ENCODE data around the gene OGFR.

The OGFR gene

DNA sequence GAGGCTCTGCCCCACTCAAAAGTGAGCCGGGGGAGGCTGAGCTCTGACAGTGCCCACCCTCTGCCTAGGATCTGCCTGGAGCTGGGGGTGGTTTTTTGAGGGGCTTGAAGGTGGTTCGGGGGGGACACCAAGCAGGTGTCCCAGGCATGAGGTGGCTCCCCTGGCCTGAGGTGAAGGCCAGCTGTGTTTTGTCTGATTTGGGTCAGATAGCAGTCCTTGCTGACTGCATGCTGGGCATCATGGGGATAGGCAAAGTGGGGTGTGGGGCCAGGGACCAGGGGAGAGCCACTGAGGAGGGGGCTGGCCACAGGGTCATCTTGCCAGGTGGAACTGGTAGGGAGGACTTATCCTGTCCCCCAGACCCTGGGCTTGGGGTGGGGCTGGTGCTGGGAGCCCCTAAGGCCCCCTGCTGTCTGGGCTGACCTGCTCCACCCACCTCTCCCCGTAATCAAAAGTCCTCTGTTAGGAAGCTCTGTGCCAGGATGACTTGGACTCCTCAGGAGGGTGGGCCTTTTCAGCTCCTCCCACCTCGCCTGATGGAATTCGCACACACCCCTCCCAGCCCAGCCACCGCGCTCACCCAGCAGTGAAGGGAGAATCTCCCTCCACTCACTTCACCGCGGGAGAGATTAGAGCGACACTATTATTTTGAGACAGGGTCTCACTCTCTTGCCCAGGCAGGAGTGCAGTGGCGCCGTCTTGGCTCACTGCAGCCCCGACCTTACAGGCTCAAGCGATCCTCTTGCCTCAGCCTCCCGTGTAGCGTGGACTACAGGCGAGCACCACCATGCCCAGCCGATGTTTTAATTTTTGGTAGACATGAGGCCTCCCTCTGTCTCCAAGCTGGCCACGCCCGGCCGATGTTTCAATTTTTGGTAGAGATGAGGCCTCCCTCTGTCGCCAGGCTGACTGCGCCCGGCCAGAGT lies 10.7 kb downstream of the OGFR start:
- DNase-seq (ENCODE audit: low read depth in 2 of 2): no peak

DNA sequence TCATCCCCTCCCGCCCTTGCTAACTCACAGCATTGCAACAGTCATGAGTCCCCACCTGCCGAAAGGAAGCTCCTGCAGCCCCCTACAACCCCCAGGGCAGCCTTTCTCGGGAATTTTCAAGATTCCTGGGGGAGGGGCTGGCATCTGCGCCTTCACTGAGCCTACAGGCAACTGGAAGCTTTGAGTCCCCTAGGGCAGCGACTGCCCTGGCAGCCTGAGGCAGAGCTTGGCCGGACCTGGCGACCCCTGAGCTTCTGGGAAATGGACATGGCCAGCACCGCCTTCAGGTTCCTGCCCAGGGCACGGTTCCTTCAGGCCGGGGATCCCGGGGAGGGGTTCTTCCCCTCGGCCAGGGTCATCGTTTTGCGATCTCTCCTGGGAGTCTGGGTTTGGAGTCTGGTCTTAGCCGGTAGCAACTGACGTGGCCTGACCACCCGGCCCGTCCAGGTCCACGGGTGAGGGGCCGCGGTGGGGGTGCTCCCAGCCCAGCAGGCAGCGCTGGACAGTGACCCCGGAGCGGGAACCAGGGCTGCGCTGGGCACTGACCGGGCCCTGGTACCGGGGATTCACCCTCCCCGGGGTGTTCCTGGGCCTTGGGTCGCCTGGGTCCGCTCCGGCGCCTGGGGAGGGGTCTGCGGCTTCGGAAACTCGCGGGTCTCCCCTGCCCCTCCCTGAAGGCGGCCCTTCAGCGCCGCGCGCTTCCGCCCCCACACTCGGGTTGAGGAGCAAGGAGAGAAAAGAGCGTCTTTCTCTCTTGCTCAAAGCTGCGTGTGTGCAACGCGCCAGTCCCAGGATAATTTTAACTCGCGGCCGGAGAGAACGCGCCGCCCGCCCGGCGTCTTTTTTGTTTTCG lies 11.6 kb downstream of the OGFR start:
- DNase-seq (ENCODE audit: low read depth in 2 of 2): no peak

DNA sequence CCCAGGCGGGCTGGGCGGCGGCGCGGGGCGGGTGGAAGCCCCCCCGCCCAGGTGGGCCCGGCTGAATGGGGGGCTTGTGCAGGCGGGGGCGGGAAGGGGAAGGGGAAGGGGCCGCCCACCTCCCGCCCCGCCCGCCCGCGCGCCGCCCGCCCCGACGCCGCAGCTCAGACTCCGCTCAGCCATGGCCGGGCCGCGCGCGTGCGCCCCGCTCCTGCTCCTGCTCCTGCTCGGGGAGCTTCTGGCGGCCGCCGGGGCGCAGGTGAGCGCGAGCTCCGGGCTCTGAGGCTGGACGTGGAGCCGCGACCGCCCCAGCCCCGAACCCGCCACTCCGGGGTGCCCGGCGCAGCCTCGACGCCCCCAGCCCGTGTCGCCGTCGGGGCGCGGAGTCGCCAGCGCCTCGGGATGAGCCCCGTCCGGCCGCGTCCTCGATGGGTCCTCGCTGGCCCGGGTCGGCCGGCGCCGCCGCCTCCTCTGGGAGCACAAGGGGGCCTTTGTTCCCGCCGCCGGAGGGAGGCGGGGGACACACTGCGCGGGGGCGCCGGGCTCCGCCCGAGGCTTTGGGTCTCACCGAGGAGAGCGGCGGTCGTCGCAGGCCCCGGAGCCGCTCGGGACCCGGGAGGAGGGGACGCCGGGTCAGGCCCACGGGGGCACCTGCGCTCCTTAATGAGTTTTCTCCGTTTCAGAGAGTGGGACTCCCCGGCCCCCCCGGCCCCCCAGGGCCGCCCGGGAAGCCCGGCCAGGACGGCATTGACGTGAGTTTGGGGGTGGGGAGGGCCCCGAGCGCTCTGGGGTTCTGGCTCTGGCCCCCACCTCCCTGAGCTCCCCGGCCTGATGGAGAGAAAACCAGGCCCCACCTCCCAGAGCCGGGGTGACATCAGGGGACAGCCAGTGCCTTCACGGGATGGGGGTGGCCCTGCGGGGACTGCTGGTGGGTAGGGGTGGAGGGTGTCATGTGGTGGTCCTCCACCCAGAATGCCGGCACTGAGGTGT lies 12.5 kb downstream of the OGFR start, which contains the start of gene COL9A3:
Gene COL9A3 (plus strand): TSS at position 167 of the 990 bp plus-strand sequence. CDS start 15 bp downstream, at position 182.
- DNase-seq (ENCODE audit: low read depth in 2 of 2): no peak

DNA sequence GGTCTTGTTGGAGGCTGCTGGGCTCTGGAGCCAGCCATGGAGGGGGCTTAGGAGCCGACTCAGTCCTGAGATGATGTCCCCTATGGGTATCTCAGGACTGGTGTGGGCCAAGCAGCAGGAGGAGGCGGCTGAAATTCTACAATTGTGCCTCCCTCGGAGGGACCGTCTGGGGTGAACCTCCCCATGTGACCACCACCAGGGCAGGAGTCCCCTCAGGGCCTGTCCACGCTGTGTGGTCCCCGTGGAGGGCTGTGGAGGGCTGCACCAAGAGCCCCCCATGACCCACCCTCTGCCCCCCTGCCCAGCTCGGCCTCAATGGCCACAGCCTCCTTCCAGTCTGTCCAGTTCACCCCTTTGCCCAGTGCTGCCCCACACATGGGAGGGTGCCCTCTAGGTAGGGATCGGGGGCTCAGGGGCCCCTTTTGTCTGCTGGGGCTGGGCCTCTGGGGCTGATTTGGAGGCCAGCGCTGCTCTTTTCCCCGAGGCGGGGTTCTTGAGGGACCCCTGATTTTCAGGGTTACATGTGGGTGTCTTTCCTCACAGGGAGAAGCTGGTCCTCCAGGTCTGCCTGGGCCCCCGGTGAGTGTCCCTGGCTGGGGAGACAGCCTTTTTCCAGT lies 13.4 kb downstream of the OGFR start:
- DNase-seq (ENCODE audit: low read depth in 2 of 2): no peak

DNA sequence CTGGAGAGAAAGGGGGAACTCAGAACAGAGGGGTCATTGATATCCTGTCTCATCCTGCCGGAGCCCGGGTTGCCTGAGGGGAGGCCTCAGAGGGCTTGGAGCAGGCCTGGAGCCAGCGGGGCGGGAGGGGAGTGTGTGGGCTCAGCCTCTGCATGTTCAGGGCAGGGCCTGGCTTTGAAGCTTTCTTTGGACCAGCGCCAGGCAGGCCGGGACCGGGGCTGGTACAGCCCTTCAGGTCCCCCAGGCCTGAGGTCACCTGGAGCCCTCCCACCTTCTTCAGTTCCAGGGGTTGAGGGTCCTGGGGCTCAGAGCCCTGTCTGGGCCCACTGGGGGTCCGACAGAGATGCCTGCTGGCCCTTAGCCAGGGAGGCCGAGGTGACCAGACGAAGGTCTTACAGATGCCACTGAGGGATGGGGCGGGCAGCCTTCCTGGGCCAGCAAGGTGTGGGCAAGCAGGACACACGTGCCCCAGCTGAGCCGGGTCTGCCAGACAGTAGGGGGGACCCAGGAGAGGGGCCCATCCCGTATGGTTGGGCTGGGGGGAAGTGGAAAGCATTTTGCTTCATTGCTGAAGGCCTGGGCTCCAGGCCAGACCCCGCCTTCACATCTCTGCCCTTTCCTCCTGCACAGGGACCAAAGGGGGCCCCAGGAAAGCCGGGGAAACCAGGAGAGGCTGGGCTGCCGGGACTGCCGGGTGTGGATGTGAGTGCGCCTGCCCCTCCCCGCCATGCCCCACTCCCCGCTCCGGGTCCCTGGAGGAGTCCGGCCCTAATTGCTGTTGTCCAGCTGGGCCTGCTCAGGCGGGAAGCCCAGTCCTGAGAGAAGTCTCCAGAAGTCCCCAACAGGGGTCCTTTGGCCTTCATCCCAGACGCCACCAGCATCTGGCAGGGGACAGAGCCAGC lies 14.2 kb downstream of the OGFR start:
- DNase-seq (ENCODE audit: low read depth in 2 of 2): no peak

DNA sequence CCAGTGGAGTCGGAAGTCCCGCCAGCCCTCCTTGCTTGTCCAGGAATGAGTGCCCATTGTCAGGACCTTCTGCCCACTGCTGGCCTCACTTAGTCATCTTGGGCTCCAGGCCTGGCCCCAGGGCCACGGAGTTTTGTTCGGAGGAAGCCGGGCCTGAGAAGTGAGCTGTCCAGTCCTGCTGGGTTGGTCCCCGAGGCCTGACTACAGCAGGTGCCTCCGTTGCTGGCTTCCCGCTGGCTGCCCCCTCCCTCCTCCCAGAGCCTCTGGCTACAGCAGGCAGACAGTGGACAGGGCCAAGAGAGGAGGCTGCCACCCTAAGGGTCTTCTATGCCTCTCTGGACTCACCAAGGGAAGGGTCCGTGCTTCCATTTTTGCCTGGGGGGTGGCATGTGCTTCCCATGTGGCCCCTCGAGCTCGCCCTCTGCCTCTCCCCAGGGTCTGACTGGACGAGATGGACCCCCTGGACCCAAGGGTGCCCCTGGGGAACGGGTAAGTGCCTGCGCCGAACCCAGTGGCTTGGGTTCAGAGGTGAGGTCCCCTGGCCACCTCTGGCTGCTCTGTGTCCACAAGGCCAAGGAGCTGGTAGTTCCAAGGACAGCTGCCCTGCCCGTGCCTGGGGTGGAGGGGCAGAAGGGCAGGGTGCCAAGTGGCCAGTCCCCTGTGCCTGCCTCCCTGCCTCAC lies 15.0 kb downstream of the OGFR start:
- DNase-seq (ENCODE audit: low read depth in 2 of 2): no peak

DNA sequence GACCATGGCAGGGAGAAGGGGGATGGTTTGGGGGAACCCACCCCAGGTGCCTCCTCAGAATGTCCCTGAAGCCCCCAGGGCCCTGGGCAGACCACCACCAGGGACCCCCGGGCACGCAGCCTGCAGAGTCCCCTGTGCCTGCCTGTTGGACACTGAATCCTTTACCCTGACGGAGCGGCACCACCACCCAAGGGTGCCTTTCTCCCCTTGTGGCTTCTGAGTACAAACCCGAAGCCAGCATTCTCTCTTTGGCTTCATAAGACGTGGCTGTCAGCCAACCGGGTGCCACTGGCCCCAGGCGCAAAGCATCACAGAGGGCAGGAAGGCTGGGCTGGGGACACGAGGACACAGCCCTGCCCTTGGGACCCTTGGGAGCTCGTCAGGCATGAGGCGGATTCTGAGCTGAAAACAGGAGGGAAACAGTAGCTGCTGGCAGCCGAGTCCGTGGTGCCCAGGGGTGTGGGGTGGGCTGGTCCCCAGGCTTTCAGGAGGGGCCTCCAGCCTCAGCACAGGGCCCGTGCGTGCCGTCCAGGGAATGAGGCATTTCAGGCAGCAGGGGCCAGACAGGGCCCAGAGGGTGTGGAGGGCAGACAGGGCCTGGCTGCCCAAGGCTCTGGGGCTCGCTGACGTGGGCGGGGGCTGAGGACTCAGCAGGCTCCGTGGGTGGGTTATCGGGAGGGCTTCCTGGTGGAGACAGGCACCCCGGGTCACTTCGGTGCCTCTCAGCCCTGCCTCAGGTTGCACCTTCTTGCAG lies 15.8 kb downstream of the OGFR start:
- no peak for DNase-seq (ENCODE audit: low read depth in 2 of 2)

DNA sequence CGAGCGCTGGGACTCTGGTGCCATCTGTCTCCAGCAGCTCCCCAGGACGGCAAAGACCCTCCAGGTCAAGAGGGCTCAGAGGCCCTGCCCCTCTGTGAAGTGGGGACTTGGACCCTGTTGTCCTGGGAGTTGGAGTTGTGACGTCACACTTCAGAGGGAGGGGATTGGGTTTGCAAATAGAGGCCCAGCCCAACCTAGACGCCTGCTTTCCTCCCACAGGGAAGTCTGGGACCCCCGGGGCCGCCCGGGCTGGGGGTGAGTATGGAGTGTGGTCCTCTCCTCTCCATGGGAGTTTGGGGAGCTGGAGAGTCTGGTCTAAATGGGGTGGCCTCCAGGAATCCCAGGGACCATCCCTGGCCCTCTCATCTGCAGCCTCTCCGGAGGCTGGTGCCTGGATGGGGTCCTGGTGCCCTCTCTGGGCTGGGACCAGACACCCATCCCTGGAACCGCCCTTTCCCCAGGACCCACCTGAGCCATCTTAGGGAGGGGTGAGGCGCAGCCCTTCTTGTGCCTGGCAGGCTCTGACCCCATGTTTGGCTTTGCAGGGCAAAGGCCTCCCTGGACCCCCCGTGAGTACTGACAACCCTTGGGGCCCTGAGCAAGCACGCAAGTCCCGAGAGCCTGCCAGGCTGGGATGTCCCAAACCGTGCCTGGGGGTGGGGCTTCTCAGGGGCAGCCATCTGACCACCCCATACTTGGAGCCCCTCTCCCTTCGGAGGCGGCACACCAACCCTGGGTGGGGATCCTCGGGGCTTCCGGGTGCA lies 16.5 kb downstream of the OGFR start:
- no peak for DNase-seq (ENCODE audit: low read depth in 2 of 2)

DNA sequence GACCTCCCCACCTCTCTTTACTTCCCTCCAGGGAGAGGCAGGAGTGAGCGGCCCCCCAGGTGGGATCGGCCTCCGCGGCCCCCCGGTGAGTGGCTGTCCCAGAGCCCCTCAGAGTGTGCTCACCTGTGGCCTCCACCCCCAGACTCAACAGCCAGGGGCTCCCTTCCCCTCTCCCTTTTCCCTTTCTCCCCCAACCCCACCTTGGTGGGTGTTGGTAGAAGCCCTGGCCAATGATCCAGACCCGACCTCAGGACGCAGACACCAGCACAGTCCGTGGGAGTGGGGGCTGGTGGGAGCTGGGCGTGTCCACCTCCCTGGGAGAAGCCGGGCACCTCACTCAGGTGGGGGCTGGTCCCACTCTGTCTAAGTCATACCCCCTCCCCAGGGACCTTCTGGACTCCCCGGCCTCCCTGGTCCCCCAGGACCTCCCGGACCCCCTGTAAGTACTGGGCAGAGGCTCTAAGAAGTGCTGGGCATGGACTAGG lies 17.1 kb downstream of the OGFR start:
- DNase-seq (ENCODE audit: low read depth in 2 of 2): no peak

DNA sequence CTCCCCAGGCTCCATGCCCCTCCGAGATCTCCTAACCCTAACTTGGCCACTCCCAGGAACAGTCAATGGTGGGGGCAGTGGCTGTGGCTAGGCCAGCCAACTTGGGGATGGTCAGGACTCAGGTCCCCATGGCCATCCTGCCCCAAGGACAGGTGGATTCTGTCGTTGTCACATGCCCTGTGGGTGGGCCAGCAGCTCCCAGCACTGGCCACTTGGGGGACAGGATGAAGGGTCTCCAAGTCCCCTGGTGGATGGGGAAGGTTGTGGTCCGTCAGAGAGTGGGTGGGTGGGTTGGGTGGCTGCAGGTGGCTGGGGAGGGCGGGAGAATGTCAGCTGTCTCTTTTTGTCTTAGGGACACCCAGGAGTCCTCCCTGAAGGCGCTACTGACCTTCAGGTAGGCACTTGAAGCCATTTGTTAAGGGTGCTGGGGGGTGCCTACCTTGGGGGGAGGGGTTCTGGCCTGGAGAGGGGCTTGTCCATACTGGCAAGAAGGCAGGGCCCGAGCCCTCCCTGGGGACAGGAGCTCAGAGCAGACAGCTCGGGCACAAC lies 17.7 kb downstream of the OGFR start:
- DNase-seq (ENCODE audit: low read depth in 2 of 2): no peak

DNA sequence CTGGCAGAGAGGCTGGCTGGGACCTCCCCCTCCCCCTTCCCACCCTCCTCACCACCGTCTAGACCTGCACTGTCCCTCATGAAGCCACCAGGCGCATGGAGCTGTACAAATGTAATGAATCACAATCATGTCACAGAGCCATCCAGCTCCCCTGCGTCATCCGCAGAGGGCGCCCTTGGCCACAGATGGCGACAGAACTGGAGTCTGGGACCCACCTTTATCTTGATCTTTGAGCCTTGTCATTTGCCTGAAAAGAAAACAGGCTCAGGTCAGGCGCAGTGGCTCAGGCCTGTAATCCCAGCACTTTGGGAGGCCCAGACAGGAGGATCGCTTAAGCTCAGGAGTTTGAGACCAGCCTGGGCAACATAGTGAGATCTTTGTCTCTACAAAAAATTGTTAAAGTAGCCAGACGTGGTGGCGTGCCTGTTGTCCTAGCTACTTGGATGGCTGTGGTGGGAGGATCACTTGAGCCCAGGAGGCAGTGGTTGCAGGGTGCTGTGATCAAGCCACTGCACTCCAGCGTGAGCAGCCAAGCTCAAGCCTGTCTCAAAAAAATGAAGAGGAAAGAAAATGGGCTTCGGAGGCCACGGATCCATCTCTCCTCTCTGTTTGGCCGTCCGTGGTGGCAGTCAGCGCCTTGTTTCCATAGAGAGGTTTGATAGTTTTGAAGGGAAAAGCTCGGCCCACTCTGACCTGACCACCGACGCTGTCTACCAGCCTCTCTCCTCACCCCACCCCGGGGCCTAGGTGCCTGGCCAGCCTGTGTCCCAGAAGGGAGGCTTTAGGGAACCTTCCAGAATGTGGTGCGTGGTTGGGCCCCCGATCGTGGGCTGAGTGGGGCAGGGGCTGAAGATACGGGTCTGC lies 18.4 kb downstream of the OGFR start:
- DNase-seq (ENCODE audit: low read depth in 2 of 2): peak; percentile 32 to 47

DNA sequence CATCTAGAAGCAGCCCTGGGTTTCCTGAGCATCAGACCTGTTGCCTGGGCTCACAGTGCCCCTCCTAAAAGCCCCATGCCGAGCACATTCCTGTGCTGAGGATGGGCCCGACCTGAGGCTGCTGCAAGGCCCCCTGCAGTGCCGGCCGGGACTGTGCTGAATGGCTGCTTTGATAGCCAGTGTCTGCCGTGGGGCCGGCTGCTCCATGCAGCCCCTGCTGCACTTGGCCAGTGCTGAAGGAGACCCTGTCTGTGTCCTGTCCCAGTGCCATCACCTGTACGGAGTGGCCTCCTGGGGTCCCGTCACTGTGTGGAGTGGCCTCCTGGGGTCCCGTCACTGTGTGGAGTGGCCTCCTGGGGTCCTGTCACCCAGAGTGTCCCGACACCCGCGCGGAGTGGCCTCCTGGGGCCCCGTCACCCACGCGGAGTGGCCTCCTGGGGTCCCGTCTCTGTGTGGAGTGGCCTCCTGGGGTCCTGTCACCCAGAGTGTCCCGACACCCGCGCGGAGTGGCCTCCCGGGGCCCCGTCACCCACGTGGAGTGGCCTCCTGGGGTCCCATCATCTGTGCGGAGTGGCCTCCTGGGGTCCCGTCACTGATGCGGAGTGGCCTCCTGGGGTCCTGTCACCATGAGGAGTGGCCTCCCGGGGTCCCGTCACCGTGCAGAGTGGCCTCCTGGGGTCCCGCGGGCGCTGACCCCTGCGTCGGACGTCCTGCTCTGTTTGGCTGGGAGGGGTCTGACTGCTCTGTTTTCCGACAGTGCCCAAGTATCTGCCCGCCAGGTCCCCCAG lies 19.2 kb downstream of the OGFR start:
- DNase-seq (ENCODE audit: low read depth in 2 of 2): no peak

DNA sequence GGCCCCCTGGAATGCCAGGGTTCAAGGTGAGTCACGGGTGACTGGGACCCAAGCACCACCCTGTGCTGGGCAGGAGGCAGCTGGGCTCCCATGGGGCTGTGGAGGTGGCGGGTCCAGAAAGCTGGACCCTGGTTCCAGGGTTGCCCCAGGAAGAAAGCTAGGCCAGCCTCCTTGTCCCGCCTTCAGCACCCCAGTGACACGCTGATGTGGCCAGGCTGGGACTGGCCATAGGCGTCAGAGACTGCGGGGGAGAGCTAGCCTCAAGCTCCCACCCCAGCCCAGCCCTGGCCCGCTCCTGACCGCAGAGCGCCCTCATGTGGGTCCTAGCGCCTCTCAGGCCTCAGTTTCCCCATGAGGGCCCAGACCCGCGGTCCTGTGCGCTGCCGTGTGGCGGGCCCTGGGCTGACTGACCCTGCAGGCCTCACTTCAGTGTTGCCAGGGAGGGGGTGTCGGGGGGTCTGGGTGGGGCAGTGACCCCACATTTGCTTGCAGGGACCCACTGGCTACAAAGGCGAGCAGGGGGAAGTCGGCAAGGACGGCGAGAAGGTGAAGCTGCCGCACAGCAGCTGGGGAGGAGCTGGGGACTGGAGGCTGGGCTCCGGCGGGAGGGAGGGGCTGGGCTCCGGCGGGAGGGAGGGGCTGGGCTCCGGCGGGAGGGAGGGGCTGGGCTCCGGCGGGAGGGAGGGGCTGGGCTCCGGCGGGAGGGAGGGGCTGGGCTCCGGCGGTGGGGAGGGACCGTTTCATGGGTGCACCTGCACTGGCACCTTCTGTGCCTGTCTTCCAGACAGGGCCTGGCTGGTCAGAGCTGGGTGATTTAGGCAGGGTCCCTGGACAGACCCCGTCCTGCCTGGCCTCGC lies 20.1 kb downstream of the OGFR start:
- no peak for DNase-seq (ENCODE audit: low read depth in 2 of 2)

DNA sequence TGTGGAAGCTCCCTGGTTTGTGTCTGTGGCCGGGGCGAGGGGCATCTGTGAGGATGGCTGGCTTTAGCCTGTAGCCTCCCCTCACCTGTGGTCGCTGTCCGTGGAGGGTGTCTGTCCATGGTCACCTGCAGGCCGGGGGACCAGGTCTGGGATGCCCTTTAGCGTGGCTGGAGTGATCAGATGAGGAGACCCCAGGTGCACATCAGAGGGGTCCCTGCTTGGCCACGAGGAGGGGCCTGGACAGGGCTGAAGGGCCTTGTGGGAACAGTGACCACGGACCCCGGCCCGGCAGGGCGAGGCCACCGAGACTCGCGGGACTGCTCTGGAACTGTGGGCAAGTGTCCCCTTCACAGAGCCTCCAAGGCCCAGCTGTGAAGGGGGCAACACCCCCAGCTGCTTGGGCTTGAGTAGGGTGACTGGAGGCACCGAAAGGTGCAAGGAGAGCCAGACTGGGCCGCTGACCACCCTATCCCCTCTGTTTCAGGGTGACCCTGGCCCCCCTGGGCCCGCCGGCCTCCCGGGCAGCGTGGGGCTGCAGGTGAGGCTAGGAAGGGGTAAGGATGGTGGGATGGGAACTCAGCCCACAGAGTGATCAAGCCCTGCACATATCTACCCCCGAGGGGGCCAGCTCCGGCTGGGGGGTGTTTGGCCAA lies 20.8 kb downstream of the OGFR start:
- DNase-seq (ENCODE audit: low read depth in 2 of 2): no peak
